Measurements from ENCODE around the gene MEF2C. TPM values are rescaled to one million over a fixed set of nuclear protein-coding genes. Genes with fewer than 3 reads are reported as not detected.
A peak's percentile ranks its signal among the peaks of the same experiment; 100 is the strongest.

The MEF2C gene
- total RNA-seq, 1 experiment from 2014 or later = 9.9 TPM

DNA sequence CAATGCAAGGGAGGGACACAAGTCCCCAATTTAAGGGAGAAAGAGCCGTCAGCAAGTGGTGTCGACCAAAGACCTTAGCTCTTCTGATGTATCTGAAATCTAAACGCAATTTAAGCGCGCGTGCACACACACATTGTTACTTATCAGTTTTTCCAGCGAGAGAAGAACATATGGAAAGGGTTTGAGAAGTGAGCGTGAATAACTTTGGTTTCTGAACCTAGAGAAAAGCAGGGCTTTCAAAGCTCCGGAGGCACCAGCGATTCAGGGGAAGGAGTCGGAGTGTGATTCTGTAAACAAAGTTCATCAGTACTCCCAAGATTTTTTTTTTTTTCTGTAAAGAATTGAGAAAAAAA is 191.8 kb downstream of the MEF2C start:
- peaks cover 4% of the 10 kb centered on the region for H3K27me3 ChIP-seq (ENCODE audit: control insufficient read depth, insufficient read depth, low read length)
- H3K27ac ChIP-seq (ENCODE audit: low read length) = no peak overlapping the region
- in situ Hi-C loops (cut with HindIII; ENCODE audit: low pct_unique_long_range_greater_than_20kb, low sequenced_read_pairs) (loop anchor here (25.0 kb wide), 1 partner anchor 929 kb away; no protein-coding TSS in a partner anchor), intact Hi-C loops (cut with micrococcal nuclease; ENCODE audit: unreplicated experiment) (loop anchor here (1.0 to 10.0 kb wide), 2 partner anchors 910 to 1266 kb away; no protein-coding TSS in a partner anchor)
- peaks cover 10% of the 10 kb centered on the region; the same call in 1 of the 2 replicates for H3K4me1 ChIP-seq (ENCODE audit: control insufficient read depth, insufficient read depth, low read length)
- 0 out of 2 replicates have a peak, but pooled peaks have one; percentile 7 for ATAC-seq
- ChIA-PET CTCF (interaction anchor here (0.5 to 1.1 kb wide), 3 partner anchors 15 to 1578 kb away, joined by 3 to 12 read pairs (median 4); no protein-coding TSS in a partner anchor), POLR2A (interaction anchor here (0.7 kb wide), 2 partner anchors 174 to 548 kb away, joined by 4 to 7 read pairs; no protein-coding TSS in a partner anchor)
- TF ChIP-seq REST (IDR thresholded peaks at IDR 0.05; ENCODE audit: insufficient read depth in 1 of 2, low read depth in 2 of 2, low read length in 1 of 2) (no peak), TCF7L2 (IDR thresholded peaks at IDR 0.05; ENCODE audit: low read depth, low read length) (no peak), POLR2AphosphoS5 (IDR thresholded peaks at IDR 0.05; ENCODE audit: low read depth, low read length) (no peak), SIN3A (IDR thresholded peaks at IDR 0.05; ENCODE audit: borderline replicate concordance, insufficient read depth, low read depth, low read length) (no peak)
- TF ChIP-seq, protein P1, sequence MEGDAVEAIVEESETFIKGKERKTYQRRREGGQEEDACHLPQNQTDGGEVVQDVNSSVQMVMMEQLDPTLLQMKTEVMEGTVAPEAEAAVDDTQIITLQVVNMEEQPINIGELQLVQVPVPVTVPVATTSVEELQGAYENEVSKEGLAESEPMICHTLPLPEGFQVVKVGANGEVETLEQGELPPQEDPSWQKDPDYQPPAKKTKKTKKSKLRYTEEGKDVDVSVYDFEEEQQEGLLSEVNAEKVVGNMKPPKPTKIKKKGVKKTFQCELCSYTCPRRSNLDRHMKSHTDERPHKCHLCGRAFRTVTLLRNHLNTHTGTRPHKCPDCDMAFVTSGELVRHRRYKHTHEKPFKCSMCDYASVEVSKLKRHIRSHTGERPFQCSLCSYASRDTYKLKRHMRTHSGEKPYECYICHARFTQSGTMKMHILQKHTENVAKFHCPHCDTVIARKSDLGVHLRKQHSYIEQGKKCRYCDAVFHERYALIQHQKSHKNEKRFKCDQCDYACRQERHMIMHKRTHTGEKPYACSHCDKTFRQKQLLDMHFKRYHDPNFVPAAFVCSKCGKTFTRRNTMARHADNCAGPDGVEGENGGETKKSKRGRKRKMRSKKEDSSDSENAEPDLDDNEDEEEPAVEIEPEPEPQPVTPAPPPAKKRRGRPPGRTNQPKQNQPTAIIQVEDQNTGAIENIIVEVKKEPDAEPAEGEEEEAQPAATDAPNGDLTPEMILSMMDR (IDR thresholded peaks at IDR 0.05) = no peak; the same call in none of the 2 replicates
- no peaks in the 10 kb centered on the region for H3K9me3 ChIP-seq (ENCODE audit: control insufficient read depth, insufficient read depth, low read depth, low read length)
- H3K4me3 ChIP-seq (ENCODE audit: low read depth in 2 of 2, low read length in 2 of 2) = peak overlapping the region; percentile 30 to 56; a peak in 3 of 4 replicates
- no TSS peak for BruUV-seq (replicated peaks)
- no peaks in the 10 kb centered on the region for H3K36me3 ChIP-seq (ENCODE audit: control insufficient read depth, insufficient read depth, low read length)
- no peak for DNase-seq (ENCODE audit: low read depth, low spot score)

DNA sequence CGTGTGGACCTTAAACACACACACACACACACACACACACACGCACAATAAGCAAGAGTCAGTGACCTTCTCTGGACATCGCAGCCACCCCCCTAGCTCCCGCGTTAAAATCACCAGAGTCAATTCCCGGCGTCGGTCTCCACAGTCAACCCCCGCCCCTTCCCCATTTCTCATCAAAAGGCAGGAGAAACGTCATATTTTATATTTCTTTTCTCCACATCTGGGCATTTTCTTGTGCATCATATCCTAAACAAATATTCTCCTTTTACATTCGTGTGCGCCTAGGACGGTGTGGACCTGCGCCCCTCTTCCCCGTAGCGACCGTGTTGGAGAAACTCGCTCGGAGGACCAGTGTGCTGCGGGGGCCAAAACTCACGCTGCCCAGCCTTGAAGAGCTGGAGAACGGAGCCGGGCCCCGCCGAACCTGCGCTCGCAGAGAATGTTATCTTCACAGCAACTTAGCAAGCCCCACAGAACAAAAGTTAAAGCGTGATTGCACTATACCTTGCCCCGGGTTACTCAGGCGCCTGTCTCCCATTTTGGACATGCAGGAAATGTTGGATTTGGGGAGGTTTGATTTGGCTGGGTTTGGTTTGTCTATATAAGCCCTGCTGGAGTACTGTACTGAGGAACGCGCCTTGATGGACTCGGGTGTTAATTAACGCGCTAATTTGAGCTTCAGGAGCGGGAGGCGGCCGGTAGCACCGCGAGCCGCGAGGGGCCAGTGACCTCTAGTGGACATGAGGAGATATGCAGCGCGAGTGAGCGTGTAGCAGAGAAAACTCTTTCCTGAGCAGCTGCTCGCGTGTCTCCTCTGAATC is 192.4 kb downstream of the MEF2C start:
- BruUV-seq (replicated peaks) = no TSS peak
- TF ChIP-seq, protein P1 (IDR thresholded peaks at IDR 0.05) = peak; percentile 99
- TF ChIP-seq REST (IDR thresholded peaks at IDR 0.05; ENCODE audit: insufficient read depth in 1 of 2, low read depth in 2 of 2, low read length in 1 of 2) = no peak
- no peak for TF ChIP-seq TCF7L2 (IDR thresholded peaks at IDR 0.05; ENCODE audit: low read depth, low read length)
- no peak for TF ChIP-seq SIN3A (IDR thresholded peaks at IDR 0.05; ENCODE audit: borderline replicate concordance, insufficient read depth, low read depth, low read length)
- TF ChIP-seq POLR2AphosphoS5 (IDR thresholded peaks at IDR 0.05; ENCODE audit: low read depth, low read length) = no peak
- intact Hi-C loops (cut with micrococcal nuclease; ENCODE audit: unreplicated experiment) = loop anchor here (1.0 to 10.0 kb wide), 2 partner anchors 909 to 1266 kb away; no protein-coding TSS in a partner anchor
- Histone ChIP-seq H3K4me1 (ENCODE audit: control insufficient read depth, insufficient read depth, low read length) (peaks cover 10% of the 10 kb centered on the region; the same call in 1 of the 2 replicates), H3K27ac (ENCODE audit: low read length) (no peak overlapping the region), H3K4me3 (ENCODE audit: low read depth in 2 of 2, low read length in 2 of 2) (peak overlapping the region; percentile 30 to 56), H3K36me3 (ENCODE audit: control insufficient read depth, insufficient read depth, low read length) (no peaks in the 10 kb centered on the region), H3K27me3 (ENCODE audit: control insufficient read depth, insufficient read depth, low read length) (peaks cover 3% of the 10 kb centered on the region), H3K9me3 (ENCODE audit: control insufficient read depth, insufficient read depth, low read depth, low read length) (no peaks in the 10 kb centered on the region)
- DNase-seq (ENCODE audit: low read depth, low spot score) (no peak), ATAC-seq (peak; percentile 92)
- in situ Hi-C loops (cut with HindIII; ENCODE audit: low pct_unique_long_range_greater_than_20kb, low sequenced_read_pairs) = loop anchor here (25.0 kb wide), 1 partner anchor 928 kb away; no protein-coding TSS in a partner anchor
- ChIA-PET CTCF (interaction anchor here (0.5 to 1.1 kb wide), 4 partner anchors 15 to 1578 kb away, joined by 3 to 12 read pairs (median 4); no protein-coding TSS in a partner anchor), POLR2A (interaction anchor here (0.7 kb wide), 2 partner anchors 173 to 547 kb away, joined by 4 to 7 read pairs; no protein-coding TSS in a partner anchor)
